ENCODE data around the gene OR5AU1.
"Not testable (repeated sequence)": the region's sequence is repeated elsewhere in the genome, so short reads cannot be mapped to it uniquely, and the experiment has no call there.

OR5AU1 gene

GRCh38 chr14:21169573-21169972 lies 13.7 kb upstream of the OR5AU1 start:
- DNase-seq, result no peak

GRCh38 chr14:21168055-21168454 lies 12.2 kb upstream of the OR5AU1 start:
- no peak for DNase-seq

- not testable (repeated sequence) for DNase-seq
Measured at GRCh38 chr14:21165670-21166069, 9.8 kb upstream of the OR5AU1 start.

- DNase-seq, result not testable (repeated sequence)
Measured at GRCh38 chr14:21165002-21165605, 9.2 kb upstream of the OR5AU1 start.

GRCh38 chr14:21163871-21164291 lies 8.0 kb upstream of the OR5AU1 start:
- no peak for DNase-seq

GRCh38 chr14:21162081-21162480 lies 6.2 kb upstream of the OR5AU1 start:
- DNase-seq, result no peak

- no peak for DNase-seq
Measured at GRCh38 chr14:21160061-21160610, 4.3 kb upstream of the OR5AU1 start.

- not testable (repeated sequence) for DNase-seq
Measured at GRCh38 chr14:21158175-21158574, 2.3 kb upstream of the OR5AU1 start.

- DNase-seq, result no peak
Measured at GRCh38 chr14:21149641-21150367, 6.1 kb downstream of the OR5AU1 start.

GRCh38 chr14:21145437-21145836 lies 10.4 kb downstream of the OR5AU1 start:
- no peak for DNase-seq

- DNase-seq, result no peak
Measured at GRCh38 chr14:21142357-21142756, 13.5 kb downstream of the OR5AU1 start.

GRCh38 chr14:21136024-21136423 lies 19.8 kb downstream of the OR5AU1 start:
- peak in 1 of 2 experiments; percentile 11 for DNase-seq

- no peak for DNase-seq
Measured at GRCh38 chr14:21133901-21134300, 22.0 kb downstream of the OR5AU1 start.

GRCh38 chr14:21123429-21123828 lies 32.4 kb downstream of the OR5AU1 start:
- no peak for DNase-seq

GRCh38 chr14:21121122-21121521 lies 34.7 kb downstream of the OR5AU1 start:
- no peak for DNase-seq

- DNase-seq, result no peak
Measured at GRCh38 chr14:21120686-21121085, 35.2 kb downstream of the OR5AU1 start.

- no peak for DNase-seq
Measured at GRCh38 chr14:21118933-21119332, 36.9 kb downstream of the OR5AU1 start.

- DNase-seq, result no peak
Measured at GRCh38 chr14:21113369-21113768, 42.5 kb downstream of the OR5AU1 start.

- no peak for DNase-seq
Measured at GRCh38 chr14:21112255-21112654, 43.6 kb downstream of the OR5AU1 start.

- DNase-seq, result no peak
Measured at GRCh38 chr14:21109377-21110138, 46.3 kb downstream of the OR5AU1 start.

GRCh38 chr14:21108791-21109190 lies 47.1 kb downstream of the OR5AU1 start:
- DNase-seq, result no peak

GRCh38 chr14:21107283-21107800 lies 48.5 kb downstream of the OR5AU1 start:
- DNase-seq, result peak in 1 of 2 experiments; percentile 72
